Calu3 (cell line): ENCODE results near the gene MBP. TPM values are rescaled to one million over a fixed set of nuclear protein-coding genes. Genes with fewer than 3 reads are reported as not detected.

ENCODE experiments used
- BruUV-seq: library from RNA; stranded (reverse); fragments of 400-500 nt; replicated peaks from 2 replicates; lab custom pipeline; 2021; lab: Mats Ljungman, UMichigan
- CTCF ChIA-PET: fragments of 300-600 bp; sonication (Branson Sonifier 250); formaldehyde crosslinking; loops from one replicate; lab custom pipeline; 2022; ENCODE audit warnings: antibody characterized with exemption; lab: Charles Lee
- DNase-seq: peaks from one replicate; pipeline ENCODE4 v3.0.0; 2022
- H3K27ac Mint-ChIP-seq: one replicate; pipeline ENCODE4 v1.8.0; 2022; ENCODE audit warnings: mixed read lengths; ENCODE audit not compliant: unreplicated experiment
- H3K27me3 Mint-ChIP-seq: one replicate; pipeline ENCODE4 v1.8.0; 2022; ENCODE audit warnings: mixed read lengths; ENCODE audit not compliant: unreplicated experiment
- H3K36me3 Mint-ChIP-seq: one replicate; pipeline ENCODE4 v1.8.0; 2022; ENCODE audit warnings: mild to moderate bottlenecking, moderate library complexity, mixed read lengths; ENCODE audit not compliant: insufficient read depth, unreplicated experiment
- H3K4me1 Mint-ChIP-seq: one replicate; pipeline ENCODE4 v1.8.0; 2022; ENCODE audit warnings: mild to moderate bottlenecking, low read depth, mixed read lengths; ENCODE audit not compliant: unreplicated experiment
- H3K4me3 Mint-ChIP-seq: one replicate; pipeline ENCODE4 v1.8.0; 2022; ENCODE audit warnings: mild to moderate bottlenecking, low read depth, moderate library complexity, mixed read lengths; ENCODE audit not compliant: unreplicated experiment
- H3K9me3 Mint-ChIP-seq: one replicate; pipeline ENCODE4 v1.8.0; 2022; ENCODE audit warnings: low read depth, mixed read lengths; ENCODE audit not compliant: unreplicated experiment
- intact Hi-C: fragments of 100-400 bp; cut with micrococcal nuclease; formaldehyde crosslinking; loops from one replicate; pipeline ENCODE4 v1.10.0; 2022; ENCODE audit not compliant: unreplicated experiment
- total RNA-seq: library from RNA; stranded (reverse); gene quantifications from 2 replicates; pipeline ENCODE4 v1.2.3, GENCODE V29; 2022
- TF ChIP-seq, protein P1 (sequence below): fragments of 200-600 bp; IDR thresholded peaks from one replicate; pipeline ENCODE4 v1.8.0; 2022; ENCODE audit warnings: antibody characterized with exemption; ENCODE audit not compliant: unreplicated experiment

The MBP gene
- total RNA-seq, 1 experiment from 2014 or later: 221 TPM

DNA sequence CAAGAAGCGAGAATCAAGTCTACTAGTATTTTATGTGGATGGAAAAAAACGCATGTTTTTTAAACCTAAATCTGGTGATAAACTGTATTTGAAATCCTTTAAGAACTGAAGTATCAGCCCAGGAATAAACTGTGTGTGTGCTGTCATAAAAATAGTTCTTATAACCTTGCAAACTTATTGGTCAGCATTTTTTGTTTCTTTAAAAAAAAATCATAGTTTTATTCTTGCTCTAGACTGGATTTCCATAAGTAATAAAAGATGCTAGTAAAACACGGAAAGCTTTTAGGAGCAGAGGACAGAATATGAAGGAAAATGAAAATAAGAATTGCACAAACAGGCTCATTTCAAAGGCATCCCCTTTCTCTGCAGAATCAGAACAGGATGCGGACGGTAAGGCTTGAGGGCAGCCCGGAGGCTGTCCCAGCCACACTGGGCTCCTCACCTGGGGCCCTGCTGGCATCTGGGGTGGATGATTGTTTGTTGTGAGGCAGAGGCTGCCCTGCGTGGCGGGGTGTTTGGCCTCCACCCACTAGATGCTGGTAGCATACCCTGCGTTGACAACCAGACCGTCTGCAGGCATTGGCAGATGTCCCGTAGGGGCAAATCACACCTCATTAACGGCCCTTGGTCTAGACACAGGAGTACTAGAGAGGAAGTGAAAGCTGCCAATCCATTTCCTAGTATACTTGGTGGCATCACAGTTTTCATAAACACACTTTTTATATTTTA lies 52.5 kb downstream of the MBP start:
- BruUV-seq: no TSS peak
- no peak overlapping the region for H3K27ac Mint-ChIP-seq
- no peaks in the 10 kb centered on the region for H3K27me3 Mint-ChIP-seq
- H3K36me3 Mint-ChIP-seq: peaks cover 74% of the 10 kb centered on the region
- CTCF ChIA-PET: interaction anchor here (0.5 kb wide), 2 partner anchors 16 to 238 kb away, joined by 3 to 4 read pairs; no protein-coding TSS in a partner anchor
- TF ChIP-seq, protein P1, sequence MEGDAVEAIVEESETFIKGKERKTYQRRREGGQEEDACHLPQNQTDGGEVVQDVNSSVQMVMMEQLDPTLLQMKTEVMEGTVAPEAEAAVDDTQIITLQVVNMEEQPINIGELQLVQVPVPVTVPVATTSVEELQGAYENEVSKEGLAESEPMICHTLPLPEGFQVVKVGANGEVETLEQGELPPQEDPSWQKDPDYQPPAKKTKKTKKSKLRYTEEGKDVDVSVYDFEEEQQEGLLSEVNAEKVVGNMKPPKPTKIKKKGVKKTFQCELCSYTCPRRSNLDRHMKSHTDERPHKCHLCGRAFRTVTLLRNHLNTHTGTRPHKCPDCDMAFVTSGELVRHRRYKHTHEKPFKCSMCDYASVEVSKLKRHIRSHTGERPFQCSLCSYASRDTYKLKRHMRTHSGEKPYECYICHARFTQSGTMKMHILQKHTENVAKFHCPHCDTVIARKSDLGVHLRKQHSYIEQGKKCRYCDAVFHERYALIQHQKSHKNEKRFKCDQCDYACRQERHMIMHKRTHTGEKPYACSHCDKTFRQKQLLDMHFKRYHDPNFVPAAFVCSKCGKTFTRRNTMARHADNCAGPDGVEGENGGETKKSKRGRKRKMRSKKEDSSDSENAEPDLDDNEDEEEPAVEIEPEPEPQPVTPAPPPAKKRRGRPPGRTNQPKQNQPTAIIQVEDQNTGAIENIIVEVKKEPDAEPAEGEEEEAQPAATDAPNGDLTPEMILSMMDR: no peak
- intact Hi-C loops: no loop called here
- no peaks in the 10 kb centered on the region for H3K9me3 Mint-ChIP-seq
- H3K4me1 Mint-ChIP-seq: peaks cover 40% of the 10 kb centered on the region
- no peak overlapping the region for H3K4me3 Mint-ChIP-seq
- no peak for DNase-seq

DNA sequence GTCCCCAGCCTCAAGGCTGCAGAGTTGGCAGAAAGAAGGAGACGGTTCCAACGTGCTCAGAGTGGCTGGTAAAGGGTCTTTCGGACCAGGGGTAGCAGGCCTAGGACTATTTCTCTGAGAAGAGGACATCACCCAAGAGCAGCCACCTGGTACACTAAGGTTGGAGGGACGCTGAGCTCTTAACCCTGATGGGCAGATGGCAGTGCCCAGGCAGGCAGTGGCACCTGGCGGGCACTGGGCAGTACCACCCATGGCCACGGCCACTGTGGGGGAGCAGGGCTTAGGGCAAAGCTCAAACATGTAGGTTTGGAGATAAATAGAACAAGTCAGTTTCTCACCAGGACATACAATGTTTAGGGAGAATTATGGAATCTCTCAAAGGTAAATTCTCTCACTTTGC lies 53.5 kb downstream of the MBP start:
- intact Hi-C loops: no loop called here
- H3K27me3 Mint-ChIP-seq: no peaks in the 10 kb centered on the region
- peaks cover 36% of the 10 kb centered on the region for H3K4me1 Mint-ChIP-seq
- peaks cover 73% of the 10 kb centered on the region for H3K36me3 Mint-ChIP-seq
- no peak for DNase-seq
- CTCF ChIA-PET: interaction anchor here (0.5 to 1.1 kb wide), 2 partner anchors 17 to 53 kb away, joined by 3 to 4 read pairs; no protein-coding TSS in a partner anchor
- H3K9me3 Mint-ChIP-seq: no peaks in the 10 kb centered on the region
- H3K27ac Mint-ChIP-seq: no peak overlapping the region
- TF ChIP-seq, protein P1: no peak
- H3K4me3 Mint-ChIP-seq: no peak overlapping the region
- BruUV-seq: no TSS peak

DNA sequence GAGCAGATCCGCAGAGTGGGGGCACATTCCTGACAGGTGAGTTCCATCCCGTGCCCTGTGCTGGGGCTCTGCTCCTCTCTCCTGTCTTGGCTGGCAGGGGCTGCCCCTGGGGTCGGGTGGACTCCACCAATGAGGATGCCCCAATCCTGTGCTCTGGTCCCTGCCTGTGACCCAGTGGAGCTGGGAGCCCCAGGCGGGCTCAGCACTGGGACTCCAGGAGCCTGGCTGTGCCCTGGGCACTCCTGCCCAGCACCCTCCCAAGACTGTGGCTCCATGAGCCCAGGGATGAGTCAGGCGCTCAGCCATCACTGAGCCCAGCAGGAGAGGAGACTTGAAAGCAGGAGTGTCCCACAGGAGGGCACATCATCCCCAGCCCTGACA lies 53.9 kb downstream of the MBP start:
- TF ChIP-seq, protein P1: no peak
- H3K4me1 Mint-ChIP-seq: peaks cover 36% of the 10 kb centered on the region
- H3K36me3 Mint-ChIP-seq: peaks cover 73% of the 10 kb centered on the region
- H3K27ac Mint-ChIP-seq: no peak overlapping the region
- intact Hi-C loops: no loop called here
- H3K9me3 Mint-ChIP-seq: no peaks in the 10 kb centered on the region
- CTCF ChIA-PET: interaction anchor here (1.1 kb wide), 1 partner anchor 16 kb away, joined by 3 read pairs; no protein-coding TSS in a partner anchor
- no peak overlapping the region for H3K4me3 Mint-ChIP-seq
- BruUV-seq: no TSS peak
- no peak for DNase-seq
- no peaks in the 10 kb centered on the region for H3K27me3 Mint-ChIP-seq

DNA sequence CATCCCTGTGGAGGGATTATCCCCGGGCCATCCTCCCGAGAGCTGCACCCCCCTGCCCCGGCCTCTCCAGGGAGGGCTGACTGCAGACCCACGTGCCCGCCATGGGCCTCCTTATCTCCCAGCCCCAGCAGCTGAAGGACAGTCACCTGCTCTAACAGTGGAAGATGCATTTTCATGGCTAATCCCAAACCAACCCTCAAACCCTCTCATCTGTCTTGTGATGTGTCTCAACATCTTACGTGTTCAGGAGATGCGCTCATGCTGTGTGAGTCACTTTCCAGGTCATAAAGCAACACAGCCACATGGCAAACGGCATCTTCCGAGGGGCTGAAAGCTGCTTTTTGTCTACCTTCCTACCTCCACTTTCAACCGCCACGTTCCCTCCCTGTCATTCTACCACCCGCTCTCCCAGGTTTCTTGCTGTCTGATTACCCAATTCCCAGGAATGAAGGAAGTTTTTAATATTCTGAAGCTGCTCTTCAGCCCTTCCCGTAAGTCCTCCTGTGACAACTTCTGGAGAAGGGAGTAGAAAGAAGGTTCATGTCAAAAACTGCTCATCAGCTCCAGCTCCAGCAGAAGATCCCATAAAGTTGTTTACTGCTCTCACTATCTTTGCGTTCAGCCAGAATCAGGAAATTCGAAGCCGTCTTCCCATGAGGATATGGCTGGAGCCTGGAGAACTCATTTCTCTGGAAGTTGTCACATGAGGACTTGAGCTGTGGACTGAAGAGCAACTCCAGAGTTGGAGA lies 54.5 kb downstream of the MBP start:
- H3K4me1 Mint-ChIP-seq: peaks cover 36% of the 10 kb centered on the region
- intact Hi-C loops: no loop called here
- H3K9me3 Mint-ChIP-seq: no peaks in the 10 kb centered on the region
- no peak overlapping the region for H3K27ac Mint-ChIP-seq
- BruUV-seq: no TSS peak
- CTCF ChIA-PET: interaction anchor here (0.8 kb wide), 1 partner anchor 8 kb away, joined by 3 read pairs; no protein-coding TSS in a partner anchor
- no peaks in the 10 kb centered on the region for H3K27me3 Mint-ChIP-seq
- H3K4me3 Mint-ChIP-seq: no peak overlapping the region
- H3K36me3 Mint-ChIP-seq: peaks cover 73% of the 10 kb centered on the region
- TF ChIP-seq, protein P1: no peak
- DNase-seq: no peak
